HG03571 (cell line): ENCODE measurements around the gene TMEM45A.
"Not testable (repeated sequence)": the region's sequence is repeated elsewhere in the genome, so short reads cannot be mapped to it uniquely, and the experiment has no call there.

Experiments used
- ATAC-seq: cut with Tn5 transposase; IDR thresholded peaks from one replicate; pipeline ENCODE4 v1.9.1; 2021; ENCODE audit not compliant: unreplicated experiment

Gene TMEM45A

GRCh38 chr3:100492059-100493006 lies at the start of gene TMEM45A:
TSS of gene TMEM45A (plus strand) at chr3:100492619. CDS start at chr3:100555212, 62,593 bp downstream.
- peak; percentile 98 for ATAC-seq

- ATAC-seq = no peak
Measured at GRCh38 chr3:100443690-100444089, 48.7 kb upstream of the TMEM45A start.

GRCh38 chr3:100447067-100447466 lies 45.4 kb upstream of the TMEM45A start:
- not testable (repeated sequence) for ATAC-seq

- ATAC-seq = no peak
Measured at GRCh38 chr3:100448079-100448478, 44.3 kb upstream of the TMEM45A start.

- ATAC-seq = no peak
Measured at GRCh38 chr3:100449214-100449613, 43.2 kb upstream of the TMEM45A start.

- ATAC-seq = no peak
Measured at GRCh38 chr3:100454677-100455076, 37.7 kb upstream of the TMEM45A start.

GRCh38 chr3:100455841-100456550 lies 36.4 kb upstream of the TMEM45A start:
- no peak for ATAC-seq

GRCh38 chr3:100456745-100457144 lies 35.7 kb upstream of the TMEM45A start:
- ATAC-seq = no peak

- no peak for ATAC-seq
Measured at GRCh38 chr3:100457811-100458210, 34.6 kb upstream of the TMEM45A start.

- no peak for ATAC-seq
Measured at GRCh38 chr3:100458814-100459213, 33.6 kb upstream of the TMEM45A start.

GRCh38 chr3:100463002-100463401 lies 29.4 kb upstream of the TMEM45A start:
- no peak for ATAC-seq

GRCh38 chr3:100463646-100464155 lies 28.7 kb upstream of the TMEM45A start:
- ATAC-seq = no peak

- no peak for ATAC-seq
Measured at GRCh38 chr3:100465892-100466777, 26.3 kb upstream of the TMEM45A start.

- ATAC-seq = no peak
Measured at GRCh38 chr3:100467133-100467532, 25.3 kb upstream of the TMEM45A start.

GRCh38 chr3:100468676-100469075 lies 23.7 kb upstream of the TMEM45A start:
- no peak for ATAC-seq

- ATAC-seq = no peak
Measured at GRCh38 chr3:100470951-100471350, 21.5 kb upstream of the TMEM45A start.

- no peak for ATAC-seq
Measured at GRCh38 chr3:100471444-100471843, 21.0 kb upstream of the TMEM45A start.

GRCh38 chr3:100477851-100478360 lies 14.5 kb upstream of the TMEM45A start:
- ATAC-seq = not testable (repeated sequence)

- ATAC-seq = not testable (repeated sequence)
Measured at GRCh38 chr3:100478521-100478920, 13.9 kb upstream of the TMEM45A start.

- no peak for ATAC-seq
Measured at GRCh38 chr3:100480081-100480480, 12.3 kb upstream of the TMEM45A start.
